Osteoblast (primary cell): Measurements from ENCODE around the gene LYST. TPM values are rescaled to one million over a fixed set of nuclear protein-coding genes. Genes with fewer than 3 reads are reported as not detected.

Experiments
- DNase-seq: peaks from one replicate; pipeline ENCODE4 v3.0.0; 2011; ENCODE audit warnings: low spot score, mixed read lengths; ENCODE audit not compliant: insufficient read length; ENCODE audit errors: missing footprints
- H2AFZ ChIP-seq: 2 replicates; pipeline ENCODE4 v1.6.0; 2011; ENCODE audit warnings: mild to moderate bottlenecking, low read length
- H3K27ac ChIP-seq: 2 replicates; pipeline ENCODE4 v1.5.1; 2011; ENCODE audit warnings: mild to moderate bottlenecking, low read depth, low read length, moderate library complexity
- H3K27me3 ChIP-seq: 2 replicates; pipeline ENCODE4 v1.6.0; 2012; ENCODE audit warnings: mild to moderate bottlenecking, control low read depth, inconsistent platforms, low read length, moderate library complexity; ENCODE audit not compliant: insufficient read depth
- H3K36me3 ChIP-seq: 2 replicates; pipeline ENCODE4 v1.5.1; 2011; ENCODE audit warnings: mild to moderate bottlenecking, low read length, control low read depth, moderate library complexity; ENCODE audit not compliant: insufficient read depth
- H3K4me1 ChIP-seq: 2 replicates; pipeline ENCODE4 v1.5.1; 2011; ENCODE audit warnings: mild to moderate bottlenecking, low read length, control low read depth, moderate library complexity; ENCODE audit not compliant: insufficient read depth
- H3K4me2 ChIP-seq: 2 replicates; pipeline ENCODE4 v1.6.0; 2011; ENCODE audit warnings: mild to moderate bottlenecking, low read length; ENCODE audit not compliant: insufficient read depth
- H3K4me3 ChIP-seq: fragments of 200-600 bp; sonication (generic); 3 replicates; pipeline ENCODE4 v1.5.1; 2012; ENCODE audit warnings: mild to moderate bottlenecking, low read length, inconsistent platforms; ENCODE audit not compliant: insufficient read depth
- H3K79me2 ChIP-seq: 2 replicates; pipeline ENCODE4 v1.6.0; 2012; ENCODE audit warnings: mild to moderate bottlenecking, low read length, control low read depth, inconsistent platforms; ENCODE audit not compliant: insufficient read depth
- H3K9me3 ChIP-seq: 2 replicates; pipeline ENCODE4 v1.5.1; 2011; ENCODE audit warnings: low read depth, low read length, control low read depth
- H4K20me1 ChIP-seq: 2 replicates; pipeline ENCODE4 v1.6.0; 2012; ENCODE audit warnings: mild to moderate bottlenecking, low read length, control low read depth; ENCODE audit not compliant: insufficient read depth
- CTCF ChIP-seq: IDR thresholded peaks from 2 replicates; pipeline ENCODE4 v1.5.1; 2011; ENCODE audit warnings: mild to moderate bottlenecking, low read depth, low read length, moderate library complexity; ENCODE audit errors: extremely low read depth
- total RNA-seq: library from RNA; depleted of rRNA; stranded (reverse); fragments of >200 nt; gene quantifications from 2 replicates; pipeline ENCODE4 v1.2.3, GENCODE V29; 2012

Gene LYST
- total RNA-seq, 1 donor, result 63.0 TPM

GRCh38 chr1:235779770-235780169 lies 86.9 kb downstream of the LYST start:
- no peak overlapping the region for H2AFZ ChIP-seq

GRCh38 chr1:235776396-235776795 lies 90.3 kb downstream of the LYST start:
- Histone ChIP-seq H2AFZ (no peak overlapping the region), H3K36me3 (no peaks in the 10 kb centered on the region), H3K27me3 (no peaks in the 10 kb centered on the region), H3K9me3 (no peaks in the 10 kb centered on the region), H4K20me1 (no peaks in the 10 kb centered on the region), H3K4me1 (no peaks in the 10 kb centered on the region), H3K4me2 (no peak overlapping the region), H3K4me3 (no peak overlapping the region), H3K27ac (no peak overlapping the region), H3K79me2 (no peaks in the 10 kb centered on the region)
- peak; percentile 80 for DNase-seq
- TF ChIP-seq CTCF, result no peak

More at GRCh38 chr1:235779770-235780169, 86.9 kb downstream of the LYST start:
- Histone ChIP-seq H4K20me1 (no peaks in the 10 kb centered on the region), H3K36me3 (no peaks in the 10 kb centered on the region), H3K79me2 (no peaks in the 10 kb centered on the region), H3K4me1 (peaks cover 13% of the 10 kb centered on the region), H3K9me3 (no peaks in the 10 kb centered on the region), H3K27me3 (no peaks in the 10 kb centered on the region), H3K4me2 (no peak overlapping the region), H3K27ac (no peak overlapping the region), H3K4me3 (no peak overlapping the region)
- DNase-seq, result no peak
- TF ChIP-seq CTCF, result no peak

- no peaks in the 10 kb centered on the region for H3K9me3 ChIP-seq
- no peak overlapping the region for H2AFZ ChIP-seq
- DNase-seq, result no peak
- H3K27ac ChIP-seq, result no peak overlapping the region
- TF ChIP-seq CTCF, result no peak
- no peaks in the 10 kb centered on the region for H4K20me1 ChIP-seq
- H3K4me3 ChIP-seq, result no peak overlapping the region
- H3K36me3 ChIP-seq, result no peaks in the 10 kb centered on the region
- H3K4me2 ChIP-seq, result no peak overlapping the region
- no peaks in the 10 kb centered on the region for H3K27me3 ChIP-seq
- no peaks in the 10 kb centered on the region for H3K79me2 ChIP-seq
- no peaks in the 10 kb centered on the region for H3K4me1 ChIP-seq
Measured at GRCh38 chr1:235775246-235775860, 91.4 kb downstream of the LYST start.

GRCh38 chr1:235767795-235768194 lies 98.9 kb downstream of the LYST start:
- no peaks in the 10 kb centered on the region for H3K4me1 ChIP-seq
- TF ChIP-seq CTCF, result no peak
- no peak overlapping the region for H3K4me3 ChIP-seq
- H3K27me3 ChIP-seq, result no peaks in the 10 kb centered on the region
- H2AFZ ChIP-seq, result no peak overlapping the region
- no peaks in the 10 kb centered on the region for H3K9me3 ChIP-seq
- no peak for DNase-seq
- H3K36me3 ChIP-seq, result no peaks in the 10 kb centered on the region
- no peaks in the 10 kb centered on the region for H4K20me1 ChIP-seq
- no peak overlapping the region for H3K27ac ChIP-seq
- H3K4me2 ChIP-seq, result no peak overlapping the region
- H3K79me2 ChIP-seq, result no peaks in the 10 kb centered on the region
